Measurements from ENCODE around the gene KCNAB3. TPM values are rescaled to one million over a fixed set of nuclear protein-coding genes. Genes with fewer than 3 reads are reported as not detected.
A peak's percentile ranks its signal among the peaks of the same experiment; 100 is the strongest.

Gene KCNAB3
- polyA plus RNA-seq, 3 donors = 11.7 TPM; not detected in 2

DNA sequence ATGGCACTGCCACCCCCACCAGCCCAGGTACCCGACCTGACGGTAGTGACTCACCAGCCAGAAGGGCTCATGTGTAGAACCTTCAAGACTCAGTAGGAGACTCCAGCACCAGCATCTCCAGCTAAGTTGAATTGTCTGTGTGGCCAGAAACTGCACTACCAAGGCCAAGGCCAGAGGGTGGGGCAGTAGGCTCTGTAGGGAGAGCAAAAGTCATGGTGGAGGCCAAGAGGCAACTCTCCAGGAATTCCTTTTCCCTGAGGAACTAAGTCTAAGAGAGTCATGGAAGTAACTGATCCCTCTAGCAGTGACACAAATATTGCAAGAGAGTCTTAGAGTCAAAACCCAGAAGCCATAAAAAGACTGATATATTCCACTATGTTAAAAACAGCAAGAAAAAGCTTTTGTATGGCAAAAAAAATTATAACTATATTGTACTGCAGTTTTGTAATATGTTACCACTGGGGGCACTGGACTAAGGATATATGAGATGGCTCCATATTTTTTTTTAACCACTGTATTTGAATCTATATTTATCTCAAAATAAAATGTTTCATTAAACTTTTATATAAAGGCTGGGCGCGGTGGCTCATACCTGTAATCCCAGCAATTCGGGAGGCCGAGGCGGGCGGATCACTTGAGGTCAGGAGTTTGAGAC is 42.6 kb upstream of the KCNAB3 start:
- Histone ChIP-seq H3K9ac (ENCODE audit: insufficient read depth, low read length, poor library complexity, severe bottlenecking) (no peak overlapping the region), H3K79me2 (ENCODE audit: insufficient read depth, low read length) (no peaks in the 10 kb centered on the region), H2AFZ (ENCODE audit: insufficient read depth, low read depth, low read length, poor library complexity, severe bottlenecking) (no peak overlapping the region), H3K9me3 (replicated peaks in 1 of 2; ENCODE audit: control insufficient read depth in 1 of 2, insufficient read depth in 1 of 2, low read length in 2 of 2) (peaks cover 23 to 30% of the 10 kb centered on the region in 2 donors), H4K20me1 (ENCODE audit: insufficient read depth, low read length) (no peaks in the 10 kb centered on the region), H3K4me3 (replicated peaks in 1 of 3; ENCODE audit: low read depth in 2 of 3, low read length in 3 of 3) (no peak overlapping the region), H3K4me1 (ENCODE audit: control insufficient read depth in 1 of 2, insufficient read depth in 2 of 2, low read length in 2 of 2) (peaks cover 14 to 22% of the 10 kb centered on the region in 2 donors), H3K36me3 (replicated peaks in 1 of 2; ENCODE audit: control insufficient read depth in 1 of 2, insufficient read depth in 2 of 2, low read length in 2 of 2) (no peaks in the 10 kb centered on the region), H3K4me2 (replicated peaks; ENCODE audit: extremely low read depth, low read length, poor library complexity, severe bottlenecking) (no peak overlapping the region), H3K27ac (ENCODE audit: low read depth in 1 of 2, low read length in 2 of 2) (no peak overlapping the region), H3K27me3 (ENCODE audit: control insufficient read depth in 2 of 2, insufficient read depth in 2 of 2, low read length in 2 of 2) (no peaks in the 10 kb centered on the region)
- peaks cover 2 to 5% of the 10 kb centered on the region in 2 donors for H3K36me3 Mint-ChIP-seq
- peaks cover 24% of the 10 kb centered on the region for H3K4me1 Mint-ChIP-seq
- no peaks in the 10 kb centered on the region for H3K27me3 Mint-ChIP-seq (ENCODE audit: low read depth in 3 of 3)
- DNase-seq = no peak
- 100% methylated on average over 1 of the region's 8 CpGs for WGBS (ENCODE audit: insufficient coverage)
- H3K9me3 Mint-ChIP-seq = peaks cover 14 to 39% (median 26%) of the 10 kb centered on the region in 7 donors
- no peak overlapping the region for H3K27ac Mint-ChIP-seq
- intact Hi-C loops (cut with micrococcal nuclease) = no loop called here
- no peak overlapping the region for H3K4me3 Mint-ChIP-seq
- TF ChIP-seq, protein P1, sequence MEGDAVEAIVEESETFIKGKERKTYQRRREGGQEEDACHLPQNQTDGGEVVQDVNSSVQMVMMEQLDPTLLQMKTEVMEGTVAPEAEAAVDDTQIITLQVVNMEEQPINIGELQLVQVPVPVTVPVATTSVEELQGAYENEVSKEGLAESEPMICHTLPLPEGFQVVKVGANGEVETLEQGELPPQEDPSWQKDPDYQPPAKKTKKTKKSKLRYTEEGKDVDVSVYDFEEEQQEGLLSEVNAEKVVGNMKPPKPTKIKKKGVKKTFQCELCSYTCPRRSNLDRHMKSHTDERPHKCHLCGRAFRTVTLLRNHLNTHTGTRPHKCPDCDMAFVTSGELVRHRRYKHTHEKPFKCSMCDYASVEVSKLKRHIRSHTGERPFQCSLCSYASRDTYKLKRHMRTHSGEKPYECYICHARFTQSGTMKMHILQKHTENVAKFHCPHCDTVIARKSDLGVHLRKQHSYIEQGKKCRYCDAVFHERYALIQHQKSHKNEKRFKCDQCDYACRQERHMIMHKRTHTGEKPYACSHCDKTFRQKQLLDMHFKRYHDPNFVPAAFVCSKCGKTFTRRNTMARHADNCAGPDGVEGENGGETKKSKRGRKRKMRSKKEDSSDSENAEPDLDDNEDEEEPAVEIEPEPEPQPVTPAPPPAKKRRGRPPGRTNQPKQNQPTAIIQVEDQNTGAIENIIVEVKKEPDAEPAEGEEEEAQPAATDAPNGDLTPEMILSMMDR (IDR thresholded peaks at IDR 0.05) = peak; percentile 21

DNA sequence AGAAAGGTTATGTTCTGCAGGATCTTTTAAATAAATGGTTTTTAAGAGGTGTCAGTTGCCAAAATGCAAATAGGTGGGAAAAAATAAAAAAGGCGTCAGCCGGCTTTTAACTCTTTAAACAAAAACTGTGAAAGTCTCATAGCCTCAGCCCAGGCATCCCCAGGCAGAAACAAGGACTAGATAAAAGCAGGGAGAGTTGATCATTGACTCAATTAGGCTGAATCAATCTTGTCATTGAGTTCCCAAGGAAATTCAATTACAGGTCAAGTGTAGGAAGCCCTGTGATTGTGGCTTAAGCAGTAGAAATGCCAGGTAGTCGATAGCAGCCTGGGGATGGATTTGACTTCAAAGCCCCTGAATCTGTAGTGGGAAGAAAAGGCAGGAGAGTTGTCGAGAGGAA is 42.0 kb upstream of the KCNAB3 start:
- Histone ChIP-seq H3K4me3 (replicated peaks in 1 of 3; ENCODE audit: low read depth in 2 of 3, low read length in 3 of 3) (no peak overlapping the region), H4K20me1 (ENCODE audit: insufficient read depth, low read length) (no peaks in the 10 kb centered on the region), H3K4me2 (replicated peaks; ENCODE audit: extremely low read depth, low read length, poor library complexity, severe bottlenecking) (no peak overlapping the region), H3K4me1 (ENCODE audit: control insufficient read depth in 1 of 2, insufficient read depth in 2 of 2, low read length in 2 of 2) (peaks cover 14 to 25% of the 10 kb centered on the region in 2 donors), H2AFZ (ENCODE audit: insufficient read depth, low read depth, low read length, poor library complexity, severe bottlenecking) (no peak overlapping the region), H3K36me3 (replicated peaks in 1 of 2; ENCODE audit: control insufficient read depth in 1 of 2, insufficient read depth in 2 of 2, low read length in 2 of 2) (no peaks in the 10 kb centered on the region), H3K27ac (ENCODE audit: low read depth in 1 of 2, low read length in 2 of 2) (no peak overlapping the region), H3K79me2 (ENCODE audit: insufficient read depth, low read length) (no peaks in the 10 kb centered on the region), H3K9me3 (replicated peaks in 1 of 2; ENCODE audit: control insufficient read depth in 1 of 2, insufficient read depth in 1 of 2, low read length in 2 of 2) (peaks cover 23 to 28% of the 10 kb centered on the region in 2 donors), H3K9ac (ENCODE audit: insufficient read depth, low read length, poor library complexity, severe bottlenecking) (no peak overlapping the region), H3K27me3 (ENCODE audit: control insufficient read depth in 2 of 2, insufficient read depth in 2 of 2, low read length in 2 of 2) (no peaks in the 10 kb centered on the region)
- no peaks in the 10 kb centered on the region for H3K27me3 Mint-ChIP-seq (ENCODE audit: low read depth in 3 of 3)
- intact Hi-C loops (cut with micrococcal nuclease) = no loop called here
- H3K4me1 Mint-ChIP-seq = peaks cover 27% of the 10 kb centered on the region
- no peak overlapping the region for H3K4me3 Mint-ChIP-seq
- 96% methylated on average over 3 of the region's 4 CpGs for WGBS (ENCODE audit: insufficient coverage)
- no peak overlapping the region for H3K27ac Mint-ChIP-seq
- H3K36me3 Mint-ChIP-seq = peaks cover 2 to 5% of the 10 kb centered on the region in 2 donors
- H3K9me3 Mint-ChIP-seq = peaks cover 14 to 40% (median 26%) of the 10 kb centered on the region in 7 donors
- TF ChIP-seq, protein P1 (IDR thresholded peaks at IDR 0.05) = no peak
- no peak for DNase-seq

Data from CD14-positive monocyte (primary cell).